Hepatocyte (in vitro differentiated cells): ENCODE results near the gene SMIM38.

Experiments used
- CTCF ChIP-seq: fragments of 200-600 bp; sonication (generic); IDR thresholded peaks from 2 replicates; pipeline ENCODE4 v1.5.1; 2016; ENCODE audit warnings: antibody characterized with exemption, mild to moderate bottlenecking; ENCODE audit not compliant: poor library complexity
- EZH2 ChIP-seq: fragments of 200-600 bp; sonication (generic); IDR thresholded peaks from 2 replicates; pipeline ENCODE4 v1.6.1; 2016; ENCODE audit warnings: antibody characterized with exemption, mild to moderate bottlenecking, borderline replicate concordance

GRCh38 chr11:69127884-69128283 is 27.9 kb upstream of the SMIM38 start:
- TF ChIP-seq CTCF (no peak), EZH2 (no peak)
